Muscle of back (tissue), 11 donors: Measurements from ENCODE around the gene CTNNA2. TPM values are rescaled to one million over a fixed set of nuclear protein-coding genes. Genes with fewer than 3 reads are reported as not detected.

Experiments used
- DNase-seq, 3 donors: peaks; one replicate each; pipeline versions ENCODE4 v3.0.0 to v3.0.0-alpha.2; 2013
- polyA plus RNA-seq, 10 donors: library from polyadenylated mRNA; unstranded; fragments of 120-200 nt; gene quantifications; one replicate each; pipeline ENCODE4 v1.2.1, GENCODE V29; 2013; ENCODE audit not compliant: insufficient read length in 10 of 10

Gene CTNNA2
- polyA plus RNA-seq, 10 donors: 0.13 to 1.4 (median 0.46) TPM

GRCh38 chr2:80643598-80643997 is 1130.7 kb downstream of the CTNNA2 start:
- no peak for DNase-seq

GRCh38 chr2:80651435-80651834 is 1138.6 kb downstream of the CTNNA2 start:
- DNase-seq: no peak

- no peak for DNase-seq
These were observed 1142.4 kb downstream of the CTNNA2 start for GRCh38 chr2:80655265-80655664.

GRCh38 chr2:80670763-80671162 is 1157.9 kb downstream of the CTNNA2 start:
- no peak for DNase-seq

GRCh38 chr2:80687524-80687923 is 1174.7 kb downstream of the CTNNA2 start:
- DNase-seq: no peak

GRCh38 chr2:80689106-80689505 is 1176.3 kb downstream of the CTNNA2 start:
- DNase-seq: no peak
